TTC549 (cell line): ENCODE measurements around the gene CDK7.
"Not testable (repeated sequence)": the region's sequence is repeated elsewhere in the genome, so short reads cannot be mapped to it uniquely, and the experiment has no call there.

Source experiments
- FAIRE-seq: peaks from 2 replicates; lab custom pipeline; 2012; peaks lifted over from hg19 to GRCh38; lab: Jason Lieb, UNC

The CDK7 gene

DNA sequence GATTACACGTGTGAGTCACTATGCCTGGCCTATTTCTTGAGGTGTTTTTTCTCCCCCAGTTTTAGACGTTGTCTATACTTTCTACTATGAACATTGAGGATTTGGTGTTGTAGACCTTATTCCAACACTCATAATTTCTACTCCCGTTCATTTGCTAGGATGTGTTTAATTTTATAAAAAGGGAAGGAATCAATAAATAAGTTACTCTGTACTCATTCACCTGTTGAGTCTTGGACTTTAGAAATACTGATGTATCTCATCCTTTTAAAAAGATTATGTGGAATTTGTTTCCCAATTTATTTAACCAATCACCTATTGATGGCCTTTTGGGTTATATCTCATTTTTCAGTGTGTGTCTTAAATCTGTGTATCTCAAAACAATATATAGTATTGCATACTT is 3.2 kb downstream of the CDK7 start:
- FAIRE-seq, result no peak

DNA sequence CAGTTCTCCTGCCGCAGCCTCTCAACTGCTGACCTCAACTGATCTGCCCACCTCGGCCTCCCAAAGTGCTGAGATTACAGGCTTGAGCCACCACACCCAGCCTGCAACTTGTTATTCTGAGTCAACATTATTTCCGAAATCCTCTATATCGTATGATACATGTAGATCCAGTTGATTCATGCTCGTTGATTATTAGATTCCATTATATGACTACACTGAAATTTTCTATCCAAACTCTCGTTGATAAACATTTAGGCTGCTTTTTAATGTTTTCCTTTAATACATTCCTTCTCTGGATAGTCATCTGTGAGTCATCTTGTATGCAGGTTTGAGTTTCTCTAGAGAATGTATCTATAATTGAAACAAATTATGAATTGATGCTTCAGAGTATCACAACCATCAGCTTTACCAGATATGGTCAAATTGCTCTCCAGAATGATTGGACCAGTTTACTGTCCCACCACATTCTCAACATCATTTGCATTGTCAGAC is 4.1 kb downstream of the CDK7 start:
- FAIRE-seq, result no peak

- no peak for FAIRE-seq
Observed at GRCh38 chr5:69242215-69242927, 7.7 kb downstream of the CDK7 start.

DNA sequence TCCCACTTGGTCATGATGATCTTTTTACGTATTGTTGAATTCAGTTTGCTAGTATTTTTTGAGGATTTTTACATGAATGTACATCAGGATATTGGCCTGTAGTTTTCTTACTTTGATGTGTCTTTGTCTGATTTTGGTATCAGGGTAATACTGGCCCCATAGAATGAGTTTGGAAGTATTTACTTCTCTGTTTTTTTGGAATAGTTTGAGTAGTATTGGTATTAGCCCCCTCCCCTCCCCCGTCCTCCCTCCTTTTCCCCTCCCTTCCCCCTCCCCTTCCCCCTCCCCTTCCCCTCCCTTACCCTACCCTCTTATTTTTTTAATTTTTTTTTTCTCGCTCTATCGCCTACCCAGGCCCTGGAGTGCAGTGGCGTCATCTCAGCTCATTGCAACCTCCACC is 10.3 kb downstream of the CDK7 start:
- FAIRE-seq, result no peak

GRCh38 chr5:69248019-69248418 is 13.3 kb downstream of the CDK7 start:
- no peak for FAIRE-seq

GRCh38 chr5:69250593-69250992 is 15.9 kb downstream of the CDK7 start:
- no peak for FAIRE-seq

- FAIRE-seq, result no peak
Observed at GRCh38 chr5:69252437-69252836, 17.8 kb downstream of the CDK7 start.

DNA sequence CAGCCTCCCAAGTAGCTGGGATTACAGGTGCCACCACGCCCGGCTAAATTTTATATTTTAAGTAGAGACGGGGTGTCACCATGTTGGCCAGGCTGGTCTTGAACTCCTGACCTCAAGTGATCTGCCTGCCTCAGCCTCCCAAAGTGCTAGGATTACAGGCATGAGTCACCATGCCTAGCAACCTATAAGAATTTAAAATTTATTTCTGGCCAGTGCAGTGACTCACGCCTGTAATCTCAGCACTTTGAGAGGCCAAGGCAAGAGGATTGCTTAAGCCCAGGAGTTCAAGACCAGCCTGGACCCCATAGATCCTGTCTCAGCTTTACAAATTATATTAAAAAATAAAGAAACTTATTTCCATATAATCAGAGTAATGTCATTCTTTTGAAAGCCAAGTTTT is 21.3 kb downstream of the CDK7 start:
- not testable (repeated sequence) for FAIRE-seq

- FAIRE-seq, result no peak
Observed at GRCh38 chr5:69257577-69257976, 22.9 kb downstream of the CDK7 start.

DNA sequence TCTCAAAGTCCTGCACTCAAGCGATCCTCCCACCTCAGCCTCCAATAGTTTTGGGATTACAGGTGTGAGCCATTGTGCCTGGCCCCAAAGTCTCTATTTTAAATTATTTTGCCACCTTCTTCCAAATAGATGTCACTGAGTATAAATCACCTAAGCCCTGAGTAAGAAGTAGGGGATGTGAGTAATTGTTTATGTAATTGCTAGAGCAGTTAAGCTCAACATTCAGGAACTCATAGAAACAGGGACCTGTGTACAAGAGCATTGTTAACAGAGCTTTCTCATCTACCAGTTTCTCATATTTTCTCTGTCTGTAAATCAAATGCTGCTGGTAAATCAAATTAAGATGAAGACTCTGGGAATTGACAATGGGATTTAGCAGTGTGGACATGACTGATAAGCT is 26.3 kb downstream of the CDK7 start:
- no peak for FAIRE-seq

DNA sequence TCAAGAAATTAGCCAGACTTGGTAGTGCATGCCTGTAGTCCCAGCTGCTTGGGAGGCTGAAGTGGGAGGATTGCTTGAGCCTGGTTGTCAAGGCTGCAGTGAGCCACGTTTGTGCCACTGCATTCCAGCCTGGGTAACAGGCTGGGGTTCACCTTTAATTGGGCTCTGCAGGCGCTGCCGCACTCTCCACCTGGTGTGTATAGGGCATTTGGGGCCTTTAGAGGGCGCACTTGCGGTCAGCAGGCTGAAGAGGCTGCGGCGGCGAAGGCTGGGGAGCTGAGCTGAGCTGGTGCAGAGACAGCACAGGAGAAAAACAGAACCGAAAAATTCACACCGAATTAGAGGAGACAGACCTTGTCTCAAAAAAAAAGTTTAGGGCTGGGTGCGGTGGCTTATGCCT is 31.2 kb downstream of the CDK7 start:
- no peak for FAIRE-seq

- no peak for FAIRE-seq
Observed at GRCh38 chr5:69268899-69269298, 34.2 kb downstream of the CDK7 start.

DNA sequence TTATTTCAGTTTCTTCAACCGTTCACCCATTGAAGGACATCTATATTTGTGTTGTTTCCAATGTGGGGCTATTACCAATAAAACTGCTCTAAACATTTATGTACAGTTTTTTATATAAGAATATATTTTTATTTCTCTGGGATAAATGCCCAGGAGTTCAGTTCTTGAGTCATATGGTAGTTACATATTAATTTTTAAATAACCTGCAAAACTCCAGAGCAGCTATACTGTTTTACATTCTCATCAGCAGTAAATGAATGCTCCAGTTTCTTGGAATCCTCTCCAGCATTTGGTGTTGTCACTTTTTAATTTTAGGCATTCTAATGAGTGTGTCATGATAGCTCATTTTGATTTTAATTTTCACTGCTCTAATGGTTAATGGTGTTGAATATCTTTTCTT is 36.2 kb downstream of the CDK7 start:
- no peak for FAIRE-seq

DNA sequence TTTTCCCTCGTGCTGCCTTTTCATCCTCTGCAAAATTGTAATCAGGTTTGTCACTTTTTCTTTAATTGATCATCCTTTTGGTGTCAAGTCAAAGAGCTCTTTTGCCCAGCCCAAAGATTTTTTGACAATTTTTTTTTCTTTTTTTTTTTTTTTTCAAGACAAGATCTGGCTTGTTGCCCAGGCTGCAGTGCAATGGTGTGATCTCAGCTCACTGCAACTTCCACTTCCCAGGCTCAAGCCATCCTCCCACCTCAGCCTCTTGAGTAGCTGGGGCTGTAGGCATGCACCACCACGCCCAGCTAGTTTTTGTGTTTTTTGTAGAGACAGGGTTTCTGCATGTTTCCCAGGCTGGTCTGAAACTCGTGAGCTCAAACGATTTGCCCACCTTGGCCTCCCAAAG is 36.7 kb downstream of the CDK7 start:
- no peak for FAIRE-seq

DNA sequence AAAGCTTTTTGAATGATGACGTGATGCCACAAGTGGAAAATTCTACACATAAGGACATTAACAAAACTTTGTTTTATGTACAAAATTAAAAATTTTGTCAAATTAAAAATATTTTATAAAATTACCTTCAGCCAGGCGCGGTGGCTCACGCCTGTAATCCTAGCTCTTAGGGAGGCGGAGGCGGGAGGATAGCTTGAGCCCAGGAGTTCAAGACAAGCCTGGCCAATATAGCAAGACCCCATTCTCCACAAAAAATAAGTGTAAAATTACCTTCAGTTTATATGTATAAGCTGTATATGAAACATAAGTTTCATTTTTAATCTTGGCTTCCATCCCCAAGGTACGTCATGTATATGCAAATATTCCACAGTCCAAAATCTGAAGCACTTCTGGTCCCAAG is 40.9 kb downstream of the CDK7 start:
- no peak for FAIRE-seq

DNA sequence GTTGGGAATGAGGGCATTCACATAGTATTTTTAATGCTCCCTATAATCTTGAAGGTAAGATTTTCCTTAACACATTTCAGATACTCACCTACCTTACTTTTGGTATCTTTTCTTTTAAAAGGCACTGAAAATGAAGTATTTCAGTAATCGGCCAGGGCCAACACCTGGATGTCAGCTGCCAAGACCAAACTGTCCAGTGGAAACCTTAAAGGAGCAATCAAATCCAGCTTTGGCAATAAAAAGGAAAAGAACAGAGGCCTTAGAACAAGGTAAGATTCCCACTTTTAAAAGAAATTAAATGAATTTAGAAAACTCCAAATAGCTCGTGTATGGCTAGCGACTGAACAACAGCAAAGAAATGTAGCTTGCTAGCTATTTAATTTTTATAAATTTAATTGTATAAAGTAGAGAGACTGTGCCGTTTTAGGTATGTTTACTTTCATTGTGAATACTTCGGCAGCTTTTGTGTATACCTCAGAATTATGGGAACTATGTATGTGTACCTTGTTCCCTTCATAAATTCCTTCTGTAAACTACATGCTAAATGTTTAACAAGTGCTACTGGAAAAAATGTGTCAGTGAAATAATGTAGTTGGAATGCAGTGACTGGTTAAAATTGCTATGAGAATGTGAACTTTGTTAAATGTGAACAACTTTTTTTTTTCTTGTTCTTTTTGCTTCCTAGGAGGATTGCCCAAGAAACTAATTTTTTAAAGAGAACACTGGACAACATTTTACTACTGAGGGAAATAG is 41.9 kb downstream of the CDK7 start:
- FAIRE-seq, result no peak

DNA sequence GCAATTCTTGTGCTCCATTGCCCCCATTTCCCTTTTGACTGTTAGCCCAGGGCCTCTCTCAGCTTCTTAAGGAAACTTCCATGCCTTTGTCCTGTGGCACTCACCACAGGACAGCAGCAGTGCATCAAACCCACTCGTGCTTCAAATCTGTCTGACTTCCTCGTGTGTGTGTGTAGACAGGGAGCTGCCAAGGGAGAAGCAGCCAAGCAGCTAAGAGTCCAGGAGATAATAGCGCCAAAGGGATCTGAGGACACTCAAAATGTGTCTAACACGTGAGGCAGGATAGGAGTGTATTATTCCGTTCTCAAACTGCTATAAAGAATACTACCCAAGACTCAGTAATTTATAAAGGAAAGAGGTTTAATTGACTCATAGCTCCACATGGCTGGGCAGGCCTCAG is 44.8 kb downstream of the CDK7 start:
- no peak for FAIRE-seq

DNA sequence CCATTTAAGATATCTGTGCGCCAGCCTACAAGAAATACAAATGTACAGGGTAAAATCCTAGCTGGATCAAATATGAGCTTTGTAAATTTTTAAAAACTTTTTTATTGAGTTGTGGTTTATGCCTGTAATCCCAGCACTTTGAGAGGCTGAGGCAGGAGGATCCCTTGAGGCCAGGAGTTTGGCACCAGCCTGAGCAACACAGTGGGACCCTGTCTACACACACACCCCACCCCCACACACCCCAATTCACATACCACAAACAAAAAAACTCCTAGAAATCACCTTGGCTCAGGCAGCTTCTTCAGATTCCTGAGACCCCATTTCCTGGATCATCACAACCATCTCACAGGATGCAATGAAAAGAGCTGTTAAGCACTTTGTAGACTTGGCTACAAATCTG is 46.4 kb downstream of the CDK7 start:
- no peak for FAIRE-seq

DNA sequence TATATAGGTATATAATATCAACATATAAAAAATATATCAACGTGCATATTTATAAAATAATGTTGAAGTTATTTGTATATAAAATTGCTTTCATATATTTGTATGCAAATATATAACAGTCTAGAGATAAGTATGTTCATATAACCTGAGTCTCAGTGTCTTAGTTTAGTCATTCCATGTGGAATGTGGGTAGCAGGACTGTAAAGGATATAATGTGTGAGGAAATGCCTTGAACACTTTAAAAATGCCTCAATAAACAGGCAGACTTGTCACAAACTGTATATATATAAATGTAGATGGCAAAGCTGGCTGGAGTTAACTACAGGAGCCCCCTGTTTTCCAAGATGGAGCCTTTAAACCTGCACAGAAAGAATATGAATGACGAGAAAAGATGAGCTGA is 49.5 kb downstream of the CDK7 start:
- no peak for FAIRE-seq

DNA sequence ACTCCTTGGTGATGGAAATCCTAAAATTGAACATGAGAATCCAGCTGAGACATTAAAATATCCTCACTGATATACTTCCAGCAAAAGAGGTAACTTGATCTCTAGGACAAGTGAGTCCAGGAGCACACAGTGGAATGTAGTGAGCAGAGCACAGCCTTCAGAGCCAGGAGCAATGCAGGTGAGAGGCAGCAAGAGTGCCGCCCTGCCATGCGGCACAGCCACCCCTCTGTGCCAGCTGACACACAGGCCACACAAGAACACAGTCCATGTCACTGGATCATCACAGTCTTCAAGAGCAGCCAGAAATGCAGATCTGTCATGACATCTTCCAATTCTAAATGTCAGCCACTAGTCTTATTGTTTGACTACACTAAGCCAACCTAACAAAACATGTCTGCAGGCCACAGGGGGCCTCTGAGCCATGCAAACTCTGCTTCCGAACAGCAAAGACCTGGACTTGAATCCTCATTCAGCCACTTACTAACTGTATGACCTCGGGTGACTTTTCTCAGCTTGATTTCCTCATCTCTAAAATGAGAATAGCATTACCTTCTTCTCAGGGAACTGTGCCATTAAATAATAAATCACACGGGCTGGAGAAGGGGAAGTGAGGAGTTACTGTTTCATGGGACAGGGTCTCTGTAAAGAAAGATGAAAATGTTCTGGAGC is 50.9 kb downstream of the CDK7 start:
- no peak for FAIRE-seq

GRCh38 chr5:69288069-69288468 is 53.4 kb downstream of the CDK7 start:
- FAIRE-seq, result no peak

GRCh38 chr5:69288688-69289087 is 54.0 kb downstream of the CDK7 start:
- no peak for FAIRE-seq

DNA sequence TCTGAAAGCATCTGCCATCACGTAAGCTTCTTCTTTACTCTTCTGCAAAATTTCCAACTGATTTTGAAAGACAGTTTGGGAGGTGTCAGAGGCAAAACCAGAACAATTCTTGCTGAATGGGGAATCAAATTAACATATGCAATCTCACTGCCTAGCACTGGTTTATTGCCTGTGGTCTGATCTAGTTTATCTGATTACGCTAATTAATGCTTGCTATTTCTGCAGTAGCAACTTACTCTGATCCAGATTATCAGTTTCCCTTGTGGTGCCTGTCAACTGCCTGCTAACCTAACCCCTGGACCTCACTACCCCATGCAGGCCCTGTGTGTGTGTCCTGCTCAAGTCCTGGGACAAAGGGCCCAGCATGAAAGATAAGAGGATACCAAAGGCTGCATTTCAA is 57.6 kb downstream of the CDK7 start:
- FAIRE-seq, result no peak
